DND-41 (cell line): Measurements from ENCODE around the gene AEBP2.

Source experiments
- EZH2 ChIP-seq: IDR thresholded peaks from 3 replicates; pipeline ENCODE4 v1.6.1; 2012; ENCODE audit warnings: borderline replicate concordance, low read depth, mild to moderate bottlenecking, moderate library complexity, low read length, inconsistent platforms; ENCODE audit not compliant: severe bottlenecking
- TF ChIP-seq, protein P1 (sequence below): IDR thresholded peaks from 2 replicates; pipeline ENCODE4 v1.5.1; 2012; ENCODE audit warnings: borderline replicate concordance, low read length, moderate library complexity, mild to moderate bottlenecking; ENCODE audit not compliant: poor library complexity, severe bottlenecking; ENCODE audit errors: extremely low read depth

GRCh38 chr12:19444097-19444496, 4.8 kb downstream of the AEBP2 start:
- TF ChIP-seq, protein P1, sequence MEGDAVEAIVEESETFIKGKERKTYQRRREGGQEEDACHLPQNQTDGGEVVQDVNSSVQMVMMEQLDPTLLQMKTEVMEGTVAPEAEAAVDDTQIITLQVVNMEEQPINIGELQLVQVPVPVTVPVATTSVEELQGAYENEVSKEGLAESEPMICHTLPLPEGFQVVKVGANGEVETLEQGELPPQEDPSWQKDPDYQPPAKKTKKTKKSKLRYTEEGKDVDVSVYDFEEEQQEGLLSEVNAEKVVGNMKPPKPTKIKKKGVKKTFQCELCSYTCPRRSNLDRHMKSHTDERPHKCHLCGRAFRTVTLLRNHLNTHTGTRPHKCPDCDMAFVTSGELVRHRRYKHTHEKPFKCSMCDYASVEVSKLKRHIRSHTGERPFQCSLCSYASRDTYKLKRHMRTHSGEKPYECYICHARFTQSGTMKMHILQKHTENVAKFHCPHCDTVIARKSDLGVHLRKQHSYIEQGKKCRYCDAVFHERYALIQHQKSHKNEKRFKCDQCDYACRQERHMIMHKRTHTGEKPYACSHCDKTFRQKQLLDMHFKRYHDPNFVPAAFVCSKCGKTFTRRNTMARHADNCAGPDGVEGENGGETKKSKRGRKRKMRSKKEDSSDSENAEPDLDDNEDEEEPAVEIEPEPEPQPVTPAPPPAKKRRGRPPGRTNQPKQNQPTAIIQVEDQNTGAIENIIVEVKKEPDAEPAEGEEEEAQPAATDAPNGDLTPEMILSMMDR = no peak
- TF ChIP-seq EZH2 = no peak
